HCT116 (cell line): ENCODE results near the gene TMEM132C.

Experiments used
- CTCF ChIP-seq, 3 experiments: fragments of 200-600 bp in 1 of 3; sonication (generic) in 1 of 3; IDR thresholded peaks in 2 of 3; conservative IDR thresholded peaks in 1 of 3; 2 replicates each; pipeline ENCODE4 v1.5.1; 2012 to 2017; ENCODE audit warnings: low read depth in 2 of 3, low read length in 2 of 3, antibody characterized with exemption in 1 of 3, borderline replicate concordance in 1 of 3, control low read depth in 1 of 3, mild to moderate bottlenecking in 1 of 3, mixed read lengths in 1 of 3, mixed run types in 1 of 3, moderate library complexity in 1 of 3; ENCODE audit not compliant: insufficient read depth in 1 of 3
- ELF1 ChIP-seq: IDR thresholded peaks from 2 replicates; pipeline ENCODE4 v1.6.1; 2012; ENCODE audit warnings: low read depth, borderline replicate concordance
- EZH2 ChIP-seq: fragments of 200-600 bp; sonication (generic); IDR thresholded peaks from 2 replicates; pipeline ENCODE4 v1.6.1; 2017; ENCODE audit warnings: antibody characterized with exemption, mixed run types
- POLR2A ChIP-seq: IDR thresholded peaks from 2 replicates; pipeline ENCODE4 v1.7.0; 2011; ENCODE audit warnings: borderline replicate concordance; ENCODE audit not compliant: insufficient read depth, insufficient read length; ENCODE audit errors: extremely low read depth
- POLR2AphosphoS5 ChIP-seq: IDR thresholded peaks from 2 replicates; pipeline ENCODE4 v1.6.1; 2011; ENCODE audit warnings: mild to moderate bottlenecking, low read depth, low read length, moderate library complexity
- RAD21 ChIP-seq: IDR thresholded peaks from 2 replicates; pipeline ENCODE4 v1.6.1; 2012; ENCODE audit warnings: low read depth, mild to moderate bottlenecking
- SP1 ChIP-seq: IDR thresholded peaks from 2 replicates; pipeline ENCODE4 v1.6.1; 2012; ENCODE audit warnings: low read depth
- SRF ChIP-seq: IDR thresholded peaks from 2 replicates; pipeline ENCODE4 v1.6.1; 2012; ENCODE audit warnings: low read depth
- TCF7L2 ChIP-seq: IDR thresholded peaks from 2 replicates; pipeline ENCODE4 v1.7.0; 2011; ENCODE audit warnings: borderline replicate concordance, inconsistent platforms; ENCODE audit not compliant: insufficient read depth, insufficient read length; ENCODE audit errors: extremely low read depth
- YY1 ChIP-seq: IDR thresholded peaks from 2 replicates; pipeline ENCODE4 v1.6.1; 2011; ENCODE audit warnings: low read length, low read depth, moderate library complexity, mild to moderate bottlenecking; ENCODE audit not compliant: insufficient replicate concordance; ENCODE audit errors: extremely low read depth
- ZNF274 ChIP-seq: fragments of 200-500 bp; sonication (Bioruptor generic); IDR thresholded peaks from 2 replicates; pipeline ENCODE4 v1.6.1; 2014; ENCODE audit warnings: mild to moderate bottlenecking, low read depth, low read length, inconsistent platforms
- TF ChIP-seq, protein P1 (sequence below): IDR thresholded peaks from 2 replicates; pipeline ENCODE4 v1.6.1; 2011; ENCODE audit warnings: mild to moderate bottlenecking, low read length, moderate library complexity; ENCODE audit not compliant: insufficient replicate concordance; ENCODE audit errors: extremely low read depth
- TF ChIP-seq, protein P2 (sequence below): IDR thresholded peaks from 2 replicates; pipeline ENCODE4 v1.6.1; 2012

- no peak for TF ChIP-seq POLR2A
- TF ChIP-seq CTCF (IDR thresholded peaks at IDR 0.05 in 2 of 3, conservative IDR thresholded peaks at IDR 0.05 in 1 of 3; ENCODE audit: borderline replicate concordance in 1 of 3, insufficient read depth in 1 of 3, low read depth in 2 of 3, low read length in 2 of 3), result no peak
- TF ChIP-seq YY1, result no peak
- TF ChIP-seq POLR2AphosphoS5, result no peak
- TF ChIP-seq ZNF274, result no peak
- no peak for TF ChIP-seq SP1
- TF ChIP-seq TCF7L2, result no peak
- no peak for TF ChIP-seq EZH2
- no peak for TF ChIP-seq SRF
- TF ChIP-seq, protein P1, sequence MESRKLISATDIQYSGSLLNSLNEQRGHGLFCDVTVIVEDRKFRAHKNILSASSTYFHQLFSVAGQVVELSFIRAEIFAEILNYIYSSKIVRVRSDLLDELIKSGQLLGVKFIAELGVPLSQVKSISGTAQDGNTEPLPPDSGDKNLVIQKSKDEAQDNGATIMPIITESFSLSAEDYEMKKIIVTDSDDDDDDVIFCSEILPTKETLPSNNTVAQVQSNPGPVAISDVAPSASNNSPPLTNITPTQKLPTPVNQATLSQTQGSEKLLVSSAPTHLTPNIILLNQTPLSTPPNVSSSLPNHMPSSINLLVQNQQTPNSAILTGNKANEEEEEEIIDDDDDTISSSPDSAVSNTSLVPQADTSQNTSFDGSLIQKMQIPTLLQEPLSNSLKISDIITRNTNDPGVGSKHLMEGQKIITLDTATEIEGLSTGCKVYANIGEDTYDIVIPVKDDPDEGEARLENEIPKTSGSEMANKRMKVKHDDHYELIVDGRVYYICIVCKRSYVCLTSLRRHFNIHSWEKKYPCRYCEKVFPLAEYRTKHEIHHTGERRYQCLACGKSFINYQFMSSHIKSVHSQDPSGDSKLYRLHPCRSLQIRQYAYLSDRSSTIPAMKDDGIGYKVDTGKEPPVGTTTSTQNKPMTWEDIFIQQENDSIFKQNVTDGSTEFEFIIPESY, result no peak
- TF ChIP-seq, protein P2, sequence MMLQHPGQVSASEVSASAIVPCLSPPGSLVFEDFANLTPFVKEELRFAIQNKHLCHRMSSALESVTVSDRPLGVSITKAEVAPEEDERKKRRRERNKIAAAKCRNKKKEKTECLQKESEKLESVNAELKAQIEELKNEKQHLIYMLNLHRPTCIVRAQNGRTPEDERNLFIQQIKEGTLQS, result no peak
- TF ChIP-seq ELF1, result no peak
- TF ChIP-seq RAD21, result no peak
Measured at GRCh38 chr12:128709660-128710059, 442.7 kb downstream of the TMEM132C start.
